Measurements from ENCODE around the gene MAP6. TPM values are rescaled to one million over a fixed set of nuclear protein-coding genes. Genes with fewer than 3 reads are reported as not detected.

MAP6 gene
- polyA plus RNA-seq, 1 experiment: 1.5 TPM

DNA sequence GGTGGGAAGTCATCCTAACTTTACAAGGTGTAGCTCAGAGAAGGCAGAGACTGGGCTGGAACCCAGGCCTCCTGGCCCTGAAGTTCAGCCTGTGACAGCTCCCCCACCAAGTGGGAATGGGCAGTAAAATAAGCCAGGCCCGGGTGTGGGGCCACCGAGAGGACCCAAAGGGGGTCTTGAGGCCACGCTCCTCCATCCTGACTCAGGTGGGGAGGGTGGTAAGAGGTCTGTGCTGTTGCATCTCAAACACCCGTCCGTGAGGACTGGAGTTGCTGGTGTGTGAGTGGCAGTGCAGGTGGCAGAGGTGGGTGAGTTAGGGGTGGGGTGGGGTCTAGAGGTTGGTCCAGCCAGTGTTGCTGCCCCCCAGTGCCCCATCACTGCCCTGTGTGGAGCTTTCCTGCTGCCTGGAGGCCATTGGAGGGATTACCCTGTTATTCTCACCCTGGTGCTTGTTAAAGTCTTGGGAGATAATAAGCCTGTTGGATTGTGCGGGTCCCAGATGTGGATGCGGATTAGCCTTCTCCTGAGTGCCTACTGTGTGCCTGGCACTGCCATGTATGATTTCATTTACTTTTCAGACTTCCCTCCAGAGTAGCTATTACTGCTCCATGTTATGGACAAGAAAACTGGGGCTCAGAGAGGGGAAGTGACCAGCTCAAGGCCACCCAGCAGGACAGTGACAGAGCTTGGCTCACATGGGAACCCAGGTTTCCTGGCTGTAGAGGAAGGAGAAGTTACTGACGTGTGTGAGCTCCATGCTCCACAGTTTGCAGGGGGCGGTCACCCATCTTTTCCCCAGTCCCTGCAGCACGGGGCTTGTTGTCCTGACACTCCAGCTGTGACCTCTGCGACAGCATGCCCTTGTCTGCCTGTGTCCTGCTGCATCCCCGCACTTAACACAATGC, 93.9 kb downstream of the MAP6 start:
- TF ChIP-seq, protein P1, sequence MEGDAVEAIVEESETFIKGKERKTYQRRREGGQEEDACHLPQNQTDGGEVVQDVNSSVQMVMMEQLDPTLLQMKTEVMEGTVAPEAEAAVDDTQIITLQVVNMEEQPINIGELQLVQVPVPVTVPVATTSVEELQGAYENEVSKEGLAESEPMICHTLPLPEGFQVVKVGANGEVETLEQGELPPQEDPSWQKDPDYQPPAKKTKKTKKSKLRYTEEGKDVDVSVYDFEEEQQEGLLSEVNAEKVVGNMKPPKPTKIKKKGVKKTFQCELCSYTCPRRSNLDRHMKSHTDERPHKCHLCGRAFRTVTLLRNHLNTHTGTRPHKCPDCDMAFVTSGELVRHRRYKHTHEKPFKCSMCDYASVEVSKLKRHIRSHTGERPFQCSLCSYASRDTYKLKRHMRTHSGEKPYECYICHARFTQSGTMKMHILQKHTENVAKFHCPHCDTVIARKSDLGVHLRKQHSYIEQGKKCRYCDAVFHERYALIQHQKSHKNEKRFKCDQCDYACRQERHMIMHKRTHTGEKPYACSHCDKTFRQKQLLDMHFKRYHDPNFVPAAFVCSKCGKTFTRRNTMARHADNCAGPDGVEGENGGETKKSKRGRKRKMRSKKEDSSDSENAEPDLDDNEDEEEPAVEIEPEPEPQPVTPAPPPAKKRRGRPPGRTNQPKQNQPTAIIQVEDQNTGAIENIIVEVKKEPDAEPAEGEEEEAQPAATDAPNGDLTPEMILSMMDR (IDR thresholded peaks at IDR 0.05; ENCODE audit: low read depth, low read length): peak; percentile 50
- POLR2A ChIA-PET: interaction anchor here (0.9 to 9.3 kb wide), 8 partner anchors 9 to 67 kb away, joined by 3 to 85 read pairs (median 10); partner anchors contain the start of gene SERPINH1
- peak overlapping the region; percentile 47 for H3K27ac ChIP-seq (ENCODE audit: low read depth, low read length)

DNA sequence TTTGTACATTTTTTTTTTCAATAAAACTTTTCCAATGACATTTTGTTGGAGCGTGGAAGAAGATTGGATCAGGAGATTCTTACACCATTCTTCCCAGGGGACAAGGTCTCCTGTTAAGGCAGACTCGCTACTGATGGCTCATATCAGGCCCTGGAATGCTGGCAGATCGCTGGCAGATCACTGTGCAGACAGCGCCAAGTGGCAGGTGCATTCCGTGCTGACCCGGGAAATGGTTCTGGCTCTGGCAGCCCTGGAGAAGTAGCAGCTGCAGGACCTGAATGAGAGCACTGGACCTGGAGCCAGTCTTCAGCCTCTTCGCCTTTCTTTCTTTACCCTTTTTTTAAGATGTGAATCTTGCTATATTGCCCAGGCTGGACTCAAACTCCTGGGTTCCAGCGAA, 96.1 kb downstream of the MAP6 start:
- H3K9me3 ChIP-seq (ENCODE audit: control insufficient read depth, insufficient read depth, low read length): no peaks in the 10 kb centered on the region
- DNase-seq (ENCODE audit: low read depth, low spot score): no peak
- H3K27me3 ChIP-seq (ENCODE audit: control insufficient read depth, insufficient read depth, low read length): no peaks in the 10 kb centered on the region
- TF ChIP-seq, protein P1 (IDR thresholded peaks at IDR 0.05; ENCODE audit: low read depth, low read length): no peak
- CTCF ChIA-PET: interaction anchor here (0.6 to 3.5 kb wide), 3 partner anchors 9 to 183 kb away, joined by 3 to 17 read pairs (median 6); no protein-coding TSS in a partner anchor
- no peak overlapping the region for H3K4me3 ChIP-seq (ENCODE audit: low read depth, low read length)
- no peak overlapping the region for H3K27ac ChIP-seq (ENCODE audit: low read depth, low read length)
- POLR2A ChIA-PET: interaction anchor here (2.7 to 9.3 kb wide), 4 partner anchors 8 to 18 kb away, joined by 11 to 85 read pairs (median 45); partner anchors contain the start of gene SERPINH1

More for the DNA sequence above, 93.9 kb downstream of the MAP6 start:
- DNase-seq (ENCODE audit: low read depth, low spot score): no peak
- H3K4me3 ChIP-seq (ENCODE audit: low read depth, low read length): no peak overlapping the region
- CTCF ChIA-PET: interaction anchor here (0.6 to 5.8 kb wide), 8 partner anchors 8 to 130 kb away, joined by 3 to 53 read pairs (median 4); no protein-coding TSS in a partner anchor
- no peaks in the 10 kb centered on the region for H3K27me3 ChIP-seq (ENCODE audit: control insufficient read depth, insufficient read depth, low read length)
- no peaks in the 10 kb centered on the region for H3K9me3 ChIP-seq (ENCODE audit: control insufficient read depth, insufficient read depth, low read length)

GRCh38 chr11:75571625-75572024, 97.2 kb downstream of the MAP6 start:
- TF ChIP-seq, protein P1 (IDR thresholded peaks at IDR 0.05; ENCODE audit: low read depth, low read length): no peak
- DNase-seq (ENCODE audit: low read depth, low spot score): no peak
- H3K9me3 ChIP-seq (ENCODE audit: control insufficient read depth, insufficient read depth, low read length): peaks cover 2% of the 10 kb centered on the region; the same call in 1 of the 2 replicates
- H3K27me3 ChIP-seq (ENCODE audit: control insufficient read depth, insufficient read depth, low read length): no peaks in the 10 kb centered on the region
- CTCF ChIA-PET: no interaction called here
- POLR2A ChIA-PET: interaction anchor here (0.9 to 9.3 kb wide), 4 partner anchors 11 to 31 kb away, joined by 3 to 85 read pairs (median 25); partner anchors contain the start of gene SERPINH1
- H3K27ac ChIP-seq (ENCODE audit: low read depth, low read length): no peak overlapping the region
- no peak overlapping the region for H3K4me3 ChIP-seq (ENCODE audit: low read depth, low read length)

- POLR2A ChIA-PET: interaction anchor here (0.9 to 9.3 kb wide), 4 partner anchors 10 to 30 kb away, joined by 3 to 85 read pairs (median 5); partner anchors contain the start of gene SERPINH1
- DNase-seq (ENCODE audit: low read depth, low spot score): no peak
- H3K27me3 ChIP-seq (ENCODE audit: control insufficient read depth, insufficient read depth, low read length): no peaks in the 10 kb centered on the region
- no peak overlapping the region for H3K4me3 ChIP-seq (ENCODE audit: low read depth, low read length)
- CTCF ChIA-PET: no interaction called here
- H3K9me3 ChIP-seq (ENCODE audit: control insufficient read depth, insufficient read depth, low read length): peaks cover 6% of the 10 kb centered on the region; the same call in 1 of the 2 replicates
- peak overlapping the region; percentile 39 for H3K27ac ChIP-seq (ENCODE audit: low read depth, low read length)
- TF ChIP-seq, protein P1 (IDR thresholded peaks at IDR 0.05; ENCODE audit: low read depth, low read length): no peak
These were observed 98.2 kb downstream of the MAP6 start for GRCh38 chr11:75570559-75571139.
